HG03159 (cell line): Measurements from ENCODE around the gene MIGA2.
"Not testable (repeated sequence)": the region's sequence is repeated elsewhere in the genome, so short reads cannot be mapped to it uniquely, and the experiment has no call there.

Experiments
- ATAC-seq: cut with Tn5 transposase; IDR thresholded peaks from one replicate; pipeline ENCODE4 v1.9.1; 2021; ENCODE audit warnings: mild to moderate bottlenecking, moderate library complexity; ENCODE audit not compliant: unreplicated experiment

MIGA2 gene

GRCh38 chr9:129036241-129036922 lies at the start of gene MIGA2:
MIGA2 (plus strand) TSS chr9:129036626; CDS start chr9:129040595, 3,969 bp downstream.
- peak; percentile 95 for ATAC-seq

- ATAC-seq: no peak
Measured at GRCh38 chr9:128986671-128987070, 49.8 kb upstream of the MIGA2 start.

- no peak for ATAC-seq
Measured at GRCh38 chr9:128987805-128988204, 48.6 kb upstream of the MIGA2 start.

- no peak for ATAC-seq
Measured at GRCh38 chr9:128992995-128993394, 43.4 kb upstream of the MIGA2 start.

GRCh38 chr9:128995791-128996190 lies 40.6 kb upstream of the MIGA2 start:
- no peak for ATAC-seq

- no peak for ATAC-seq
Measured at GRCh38 chr9:128998462-128998861, 38.0 kb upstream of the MIGA2 start.

- ATAC-seq: no peak
Measured at GRCh38 chr9:128999581-129000206, 36.7 kb upstream of the MIGA2 start.

GRCh38 chr9:129001504-129002325 lies 34.7 kb upstream of the MIGA2 start:
- ATAC-seq: no peak

- ATAC-seq: no peak
Measured at GRCh38 chr9:129002992-129003391, 33.4 kb upstream of the MIGA2 start.

- ATAC-seq: not testable (repeated sequence)
Measured at GRCh38 chr9:129004173-129004572, 32.3 kb upstream of the MIGA2 start.

GRCh38 chr9:129005336-129005997 lies 31.0 kb upstream of the MIGA2 start:
- ATAC-seq: no peak

- no peak for ATAC-seq
Measured at GRCh38 chr9:129006328-129007034, 29.9 kb upstream of the MIGA2 start.

GRCh38 chr9:129007035-129007765 lies 29.2 kb upstream of the MIGA2 start:
- no peak for ATAC-seq

GRCh38 chr9:129007766-129008468 lies 28.5 kb upstream of the MIGA2 start:
- no peak for ATAC-seq

GRCh38 chr9:129008469-129008965 lies 27.9 kb upstream of the MIGA2 start:
- ATAC-seq: no peak

GRCh38 chr9:129008986-129009583 lies 27.3 kb upstream of the MIGA2 start:
- ATAC-seq: no peak

- no peak for ATAC-seq
Measured at GRCh38 chr9:129009584-129010141, 26.8 kb upstream of the MIGA2 start.

- no peak for ATAC-seq
Measured at GRCh38 chr9:129010267-129010975, 26.0 kb upstream of the MIGA2 start.
